SK-N-MC (cell line): ENCODE data around the gene KIAA0408.

ENCODE experiments used
- DNase-seq: peaks from one replicate; pipeline ENCODE4 v3.0.0-alpha.2; 2011; ENCODE audit warnings: low read depth, low spot score
- H3K27ac ChIP-seq: fragments of 200-600 bp; sonication (generic); 2 replicates; pipeline ENCODE4 v1.5.1; 2016; ENCODE audit warnings: mixed run types
- H3K36me3 ChIP-seq: fragments of 200-600 bp; sonication (generic); 2 replicates; pipeline ENCODE4 v1.6.1; 2017; ENCODE audit warnings: antibody characterized with exemption, low read length, mixed read lengths; ENCODE audit not compliant: insufficient read depth
- H3K4me3 ChIP-seq: fragments of 200-600 bp; sonication (generic); 2 replicates; pipeline ENCODE4 v1.5.1; 2016
- H3K9ac ChIP-seq: fragments of 200-600 bp; sonication (generic); 2 replicates; pipeline ENCODE4 v1.8.0; 2017; ENCODE audit warnings: mixed run types, mixed read lengths; ENCODE audit not compliant: insufficient read length
- H3K9me3 ChIP-seq: fragments of 200-600 bp; sonication (generic); 2 replicates; pipeline ENCODE4 v1.6.1; 2017; ENCODE audit warnings: low read depth, mild to moderate bottlenecking, antibody characterized with exemption, low read length, moderate library complexity, mixed read lengths
- EZH2 ChIP-seq: fragments of 200-600 bp; sonication (generic); IDR thresholded peaks from one replicate; pipeline ENCODE4 v1.6.1; 2017; ENCODE audit warnings: antibody characterized with exemption
- FOXP2 ChIP-seq: optimal IDR thresholded peaks from 2 replicates; pipeline ENCODE3; 2011; ENCODE audit warnings: mild to moderate bottlenecking, moderate library complexity; ENCODE audit not compliant: insufficient read depth; ENCODE audit errors: extremely low read length, control extremely low read depth
- POLR2AphosphoS5 ChIP-seq: IDR thresholded peaks from 2 replicates; pipeline ENCODE4 v1.6.1; 2012; ENCODE audit warnings: mild to moderate bottlenecking, low read depth, low read length, borderline replicate concordance

Gene KIAA0408

DNA sequence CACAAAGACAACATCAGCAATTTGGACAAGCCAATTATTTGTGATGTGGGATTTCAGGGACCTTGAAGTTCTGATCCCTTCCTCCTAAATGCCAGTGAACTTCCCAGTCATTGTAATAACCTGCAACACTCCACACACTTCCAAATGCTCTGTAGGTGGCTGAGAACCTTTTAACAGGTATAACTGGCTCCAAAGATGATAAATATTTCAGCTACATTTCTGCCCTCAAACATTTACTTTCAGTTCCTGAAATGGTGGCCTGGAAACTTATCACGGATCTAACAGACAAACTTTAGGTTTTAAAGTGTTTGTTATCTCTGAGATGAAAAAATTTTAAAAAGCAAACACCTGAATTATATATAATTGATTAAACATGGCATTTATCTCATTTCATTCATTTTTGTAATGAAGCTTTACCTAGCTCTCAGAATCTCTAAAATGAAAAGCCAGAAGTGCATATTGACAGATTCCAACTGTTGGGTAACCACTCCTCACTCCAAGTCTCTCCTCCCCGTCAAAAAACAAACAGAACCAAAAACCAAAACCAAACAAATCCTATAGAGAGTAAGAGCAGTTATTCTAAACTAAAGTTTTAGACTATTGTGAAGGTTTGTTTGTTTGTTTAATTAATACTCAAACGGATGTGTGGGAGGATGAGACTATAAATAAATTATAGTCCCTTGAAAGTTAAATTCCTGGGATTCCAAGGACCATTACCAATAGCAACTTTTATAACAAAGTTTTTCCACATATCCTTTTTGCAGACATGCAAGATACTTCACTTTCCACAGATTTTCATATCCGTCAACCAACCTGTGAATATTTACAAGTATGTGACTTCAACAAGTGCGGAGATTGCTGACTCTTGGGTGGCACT, 12.4 kb upstream of the KIAA0408 start:
- H3K9ac ChIP-seq, result no peak overlapping the region
- TF ChIP-seq POLR2AphosphoS5 (no peak), FOXP2 (no peak)
- no peaks in the 10 kb centered on the region; the same call in 1 of the 2 replicates for H3K36me3 ChIP-seq
- no peak overlapping the region for H3K27ac ChIP-seq
- H3K4me3 ChIP-seq, result no peak overlapping the region
- no peaks in the 10 kb centered on the region for H3K9me3 ChIP-seq
- no peak for DNase-seq

DNA sequence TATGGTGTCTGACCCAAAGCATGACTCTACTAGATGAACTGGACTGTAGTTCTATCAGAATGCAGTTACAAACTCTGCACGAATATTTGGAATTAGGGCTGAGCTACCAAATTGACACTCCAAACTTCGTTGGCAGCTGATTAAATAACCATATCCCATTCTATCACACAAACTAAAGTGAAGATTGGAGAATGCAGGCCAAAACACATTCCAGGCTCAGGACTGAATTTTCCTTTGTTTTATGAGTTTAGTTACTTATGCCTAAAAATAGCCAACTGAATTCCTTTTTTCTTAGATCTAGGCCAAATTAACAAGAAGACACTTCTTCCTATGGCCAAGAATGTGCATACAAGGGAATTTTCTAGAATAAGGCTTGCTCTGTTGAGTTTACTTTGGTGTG, 9.7 kb upstream of the KIAA0408 start:
- Histone ChIP-seq H3K9me3 (no peaks in the 10 kb centered on the region), H3K36me3 (no peaks in the 10 kb centered on the region), H3K4me3 (no peak overlapping the region), H3K27ac (no peak overlapping the region), H3K9ac (no peak overlapping the region)
- no peak for DNase-seq
- TF ChIP-seq EZH2 (no peak), POLR2AphosphoS5 (no peak), FOXP2 (no peak)

DNA sequence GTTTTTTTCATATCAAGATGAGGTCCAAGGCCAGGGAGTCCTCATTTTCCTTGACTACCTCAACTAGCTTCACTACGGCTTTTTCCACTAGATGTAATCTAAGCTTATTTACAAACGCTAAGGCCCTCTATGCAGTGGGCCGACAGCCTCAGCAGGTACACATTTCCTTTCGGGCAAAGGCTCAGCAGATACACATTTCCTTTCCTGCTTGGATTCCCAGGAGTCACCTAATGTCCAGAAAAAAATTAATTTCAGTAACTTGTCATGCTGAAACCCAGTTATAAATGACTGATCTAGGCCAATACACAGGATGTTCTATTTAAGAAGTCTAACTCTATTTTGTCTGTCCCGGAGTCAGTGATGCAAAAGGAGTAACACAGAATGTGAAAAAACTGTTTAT, 7.2 kb upstream of the KIAA0408 start:
- DNase-seq, result no peak
- Histone ChIP-seq H3K36me3 (no peaks in the 10 kb centered on the region), H3K27ac (no peak overlapping the region), H3K9ac (no peak overlapping the region), H3K4me3 (no peak overlapping the region), H3K9me3 (no peaks in the 10 kb centered on the region)
- TF ChIP-seq POLR2AphosphoS5 (no peak), FOXP2 (no peak), EZH2 (no peak)

DNA sequence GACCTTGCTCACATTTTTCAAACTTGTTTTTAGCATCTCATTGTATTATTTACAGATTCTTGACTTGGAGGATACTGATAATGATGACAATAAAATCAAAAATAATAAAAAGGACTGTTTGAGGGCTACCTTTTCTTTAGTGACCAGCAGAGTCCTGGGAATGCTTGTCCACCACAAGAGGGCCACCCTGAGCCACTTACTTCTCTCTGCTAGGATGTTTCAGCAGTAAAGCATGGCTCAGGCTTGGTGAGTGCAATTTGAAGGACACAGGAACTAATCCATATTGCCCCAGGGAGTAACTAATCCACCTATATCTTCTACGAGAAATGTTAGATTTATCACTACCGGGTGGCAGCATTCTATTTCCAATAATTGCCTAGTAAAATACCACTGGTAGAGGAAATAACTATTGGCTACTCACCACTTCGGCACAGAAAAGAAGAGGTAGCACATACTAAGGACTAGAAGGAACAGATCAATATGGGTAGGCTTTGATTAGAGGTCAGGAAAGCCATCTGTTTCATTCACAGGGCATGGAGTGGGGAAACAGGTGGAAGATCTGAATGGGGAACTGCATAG, 5.8 kb upstream of the KIAA0408 start:
- no peaks in the 10 kb centered on the region for H3K9me3 ChIP-seq
- H3K9ac ChIP-seq, result no peak overlapping the region
- no peak for DNase-seq
- H3K27ac ChIP-seq, result no peak overlapping the region
- H3K4me3 ChIP-seq, result no peak overlapping the region
- TF ChIP-seq EZH2 (no peak), POLR2AphosphoS5 (no peak), FOXP2 (no peak)
- no peaks in the 10 kb centered on the region for H3K36me3 ChIP-seq

DNA sequence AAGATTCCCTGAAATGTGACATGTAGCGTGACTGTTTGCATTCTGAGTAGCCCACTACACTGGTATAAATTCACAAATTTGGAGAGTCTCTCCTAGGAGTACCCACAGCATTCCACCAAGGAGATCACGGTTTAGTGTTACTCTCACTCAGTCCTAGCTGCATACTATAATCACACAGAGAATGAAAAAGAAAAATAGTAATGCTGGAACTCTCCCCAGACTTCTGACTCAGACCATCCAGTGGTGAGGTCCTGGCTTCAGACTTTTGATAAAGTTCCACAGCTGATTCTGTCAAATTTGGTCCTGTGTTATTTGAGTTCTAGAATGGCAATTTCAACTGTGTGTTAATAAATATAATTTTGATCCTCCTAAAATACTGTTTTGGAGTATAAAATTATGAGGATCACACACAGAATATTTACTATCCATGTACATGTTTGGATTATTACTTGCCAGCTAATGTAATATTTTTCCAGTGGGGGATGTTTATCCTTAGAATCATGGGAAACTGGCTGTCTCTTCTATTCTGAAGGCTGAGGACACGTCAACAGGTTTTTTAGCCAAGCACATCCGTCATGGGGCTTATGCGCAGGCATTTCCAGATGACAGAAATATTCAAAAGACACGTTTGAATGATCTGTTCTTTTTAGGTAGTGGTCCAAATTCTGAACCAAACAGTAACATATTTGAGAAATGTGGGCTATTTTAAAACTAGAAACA, 5.1 kb upstream of the KIAA0408 start:
- H3K9ac ChIP-seq, result no peak overlapping the region

DNA sequence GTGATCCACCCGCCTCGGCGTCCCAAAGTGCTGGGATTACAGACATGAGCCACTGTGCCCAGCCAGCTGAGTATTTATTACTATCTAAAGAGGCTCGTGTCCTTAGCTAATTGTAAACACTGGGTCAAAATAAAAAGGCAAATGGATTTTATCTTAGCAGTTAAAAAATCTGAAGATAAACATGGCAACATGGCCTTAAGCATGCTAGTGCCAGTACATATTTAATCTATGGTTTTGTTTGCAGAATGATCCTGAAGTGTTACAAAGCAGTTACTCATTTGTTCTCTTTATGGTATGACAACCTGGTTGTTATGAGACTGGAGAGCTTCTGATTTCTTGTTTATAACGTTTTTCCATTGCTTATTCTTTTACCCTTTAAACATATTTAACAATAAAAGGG, 3.9 kb upstream of the KIAA0408 start:
- TF ChIP-seq POLR2AphosphoS5 (no peak), EZH2 (no peak), FOXP2 (no peak)
- H3K27ac ChIP-seq, result no peak overlapping the region
- H3K4me3 ChIP-seq, result no peak overlapping the region
- H3K9ac ChIP-seq, result no peak overlapping the region
- no peak for DNase-seq
- H3K36me3 ChIP-seq, result no peaks in the 10 kb centered on the region
- H3K9me3 ChIP-seq, result no peaks in the 10 kb centered on the region

More for the DNA sequence above, 5.1 kb upstream of the KIAA0408 start:
- no peak for TF ChIP-seq POLR2AphosphoS5
- no peak for TF ChIP-seq FOXP2
- TF ChIP-seq EZH2, result no peak
- H3K27ac ChIP-seq, result no peak overlapping the region
- no peaks in the 10 kb centered on the region for H3K36me3 ChIP-seq
- H3K4me3 ChIP-seq, result no peak overlapping the region
- no peaks in the 10 kb centered on the region for H3K9me3 ChIP-seq
- no peak for DNase-seq

DNA sequence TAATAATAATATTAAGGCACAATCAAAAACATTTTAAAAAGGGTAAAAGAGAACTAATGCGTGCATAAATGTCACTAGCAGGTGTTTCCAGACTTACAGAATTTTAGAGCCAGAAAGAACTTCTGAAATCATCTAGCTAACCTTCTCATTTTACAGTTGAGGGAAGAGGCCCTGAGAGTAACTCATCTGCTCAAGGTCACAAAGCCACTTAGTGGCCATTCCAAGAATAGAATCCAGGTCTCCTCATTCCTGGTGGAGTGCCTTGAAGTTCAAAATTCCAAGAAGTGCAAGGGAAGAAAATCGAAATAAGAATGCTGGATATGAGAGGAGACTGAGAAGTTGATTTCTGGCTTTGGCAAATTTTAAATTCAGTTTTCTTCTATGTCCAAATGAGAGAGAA, 3.2 kb upstream of the KIAA0408 start:
- no peak for DNase-seq
- H3K27ac ChIP-seq, result no peak overlapping the region

DNA sequence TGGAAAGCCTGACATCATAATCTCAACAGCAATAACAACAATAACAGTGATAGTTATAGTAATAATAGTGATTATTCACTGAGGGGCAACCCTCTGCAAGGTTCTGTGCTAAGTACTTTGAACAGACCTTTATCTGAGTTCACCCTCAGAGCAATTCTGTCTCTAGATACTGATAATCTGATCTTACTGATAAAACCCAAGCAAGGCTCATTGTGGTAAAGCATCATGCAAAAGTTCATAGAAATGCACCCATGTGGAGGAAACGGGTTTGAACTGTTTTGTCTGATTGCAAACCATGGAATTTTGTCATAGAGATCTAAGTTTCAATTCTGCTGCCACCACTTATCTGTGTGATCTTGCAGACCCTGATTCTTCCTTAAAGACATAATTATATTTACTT, 1.3 kb upstream of the KIAA0408 start:
- no peak for DNase-seq
- Histone ChIP-seq H3K36me3 (no peaks in the 10 kb centered on the region), H3K4me3 (no peak overlapping the region), H3K27ac (no peak overlapping the region), H3K9ac (no peak overlapping the region), H3K9me3 (no peaks in the 10 kb centered on the region)
- TF ChIP-seq POLR2AphosphoS5 (no peak), EZH2 (no peak)

More for the DNA sequence above, 3.2 kb upstream of the KIAA0408 start:
- H3K36me3 ChIP-seq, result no peaks in the 10 kb centered on the region
- H3K9me3 ChIP-seq, result no peaks in the 10 kb centered on the region
- no peak overlapping the region for H3K4me3 ChIP-seq
- TF ChIP-seq FOXP2 (no peak), EZH2 (no peak), POLR2AphosphoS5 (no peak)
- no peak overlapping the region for H3K9ac ChIP-seq
